Gastrocnemius medialis (tissue), 4 donors: ENCODE data around the gene SREK1IP1. TPM values are rescaled to one million over a fixed set of nuclear protein-coding genes. Genes with fewer than 3 reads are reported as not detected.

Source experiments
- ATAC-seq, 2 donors: fragments of 150-250 bp; one replicate each; pipeline ENCODE4 v1.9.1; 2016
- DNase-seq, 2 donors: peaks; one replicate each; pipeline ENCODE4 v3.0.0-alpha.2; 2019
- H3K27ac ChIP-seq, 4 donors: fragments of 200-600 bp; sonication (generic); 1 replicate in 1 of 4; 2 replicates in 3 of 4; pipeline ENCODE4 v1.5.1; 2016 to 2018; ENCODE audit warnings: mild to moderate bottlenecking in 2 of 4, moderate library complexity in 1 of 4
- H3K27me3 ChIP-seq, 3 donors: fragments of 200-600 bp; sonication (generic) in 2 of 3; 1 replicate in 1 of 3; 2 replicates in 2 of 3; pipeline versions ENCODE4 v1.5.1 to v1.6.0; 2016 to 2019; ENCODE audit warnings: mild to moderate bottlenecking in 1 of 3, moderate library complexity in 1 of 3
- H3K36me3 ChIP-seq, 2 donors: fragments of 200-600 bp; sonication (generic) in 1 of 2; one replicate each; pipeline ENCODE4 v1.5.1; 2017 to 2018
- H3K4me1 ChIP-seq, 2 donors: fragments of 200-600 bp; sonication (generic) in 1 of 2; one replicate each; pipeline ENCODE4 v1.5.1; 2016 to 2017; ENCODE audit warnings: mild to moderate bottlenecking in 2 of 2
- H3K4me3 ChIP-seq, 4 donors: fragments of 200-600 bp; sonication (generic) in 3 of 4; 1 replicate in 1 of 4; 2 replicates in 3 of 4; pipeline ENCODE4 v1.5.1; 2016 to 2019; ENCODE audit warnings: mild to moderate bottlenecking in 2 of 4
- H3K9me3 ChIP-seq, 3 donors: fragments of 200-600 bp; sonication (generic) in 2 of 3; 1 replicate in 1 of 3; 2 replicates in 2 of 3; pipeline ENCODE4 v1.5.1; 2016 to 2019
- POLR2A ChIP-seq, 2 donors: fragments of 450-650 bp; IDR thresholded peaks; one replicate each; pipeline ENCODE4 v1.6.1; 2017; ENCODE audit warnings: antibody characterized with exemption in 2 of 2, mild to moderate bottlenecking in 2 of 2, moderate library complexity in 2 of 2
- in situ Hi-C, 4 donors: fragments of 200-750 bp; cut with MboI; loops; one replicate each; pipeline versions ENCODE4 v1.15.0 to v1.8.0; 2017; ENCODE audit warnings: low sequenced_read_pairs in 4 of 4
- intact Hi-C: fragments of 100-400 bp; cut with DNase I; formaldehyde crosslinking; loops from one replicate; pipeline ENCODE4 v1.15.1; 2023; ENCODE audit warnings: low total_unique reads
- total RNA-seq, 4 donors: library from RNA; depleted of rRNA; stranded (reverse); fragments of >200 nt; gene quantifications; one replicate each; pipeline versions ENCODE4 v1.1.0 to v1.2.3, GENCODE V29; 2016
- TF ChIP-seq, protein P1 (sequence below), 5 experiments: fragments of 450-650 bp in 3 of 5; fragments of 200-600 bp in 2 of 5; sonication (generic) in 2 of 5; IDR thresholded peaks in 4 of 5; conservative IDR thresholded peaks in 1 of 5; 1 replicate in 4 of 5; 2 replicates in 1 of 5; pipeline ENCODE4 v1.5.1; 2016 to 2019; ENCODE audit warnings: antibody characterized with exemption in 5 of 5, mild to moderate bottlenecking in 3 of 5, moderate library complexity in 3 of 5

Gene SREK1IP1
- total RNA-seq, 4 donors from 2014 or later = 2.7 to 7.0 (median 3.9) TPM

DNA sequence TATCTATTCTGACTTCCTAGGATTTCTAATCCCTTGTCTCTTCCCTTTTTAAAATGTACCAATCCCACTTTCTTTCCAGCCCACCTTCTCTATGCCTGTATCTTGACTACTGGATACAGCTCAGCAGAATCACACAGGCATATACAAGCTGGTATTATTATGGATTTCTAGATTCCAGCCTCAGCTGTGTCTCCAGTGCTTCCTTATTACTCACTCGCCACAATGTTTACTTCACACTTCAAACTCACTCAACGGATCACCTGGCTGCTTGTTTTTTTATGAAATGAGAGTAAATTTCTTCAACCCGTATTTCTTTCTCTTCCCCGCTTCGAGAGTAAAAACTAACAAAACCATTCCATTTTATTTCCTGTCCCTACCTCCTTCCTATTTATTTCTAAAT is 39.0 kb upstream of the SREK1IP1 start:
- Histone ChIP-seq H3K9me3 (no peaks in the 10 kb centered on the region), H3K27ac (no peak overlapping the region), H3K27me3 (no peaks in the 10 kb centered on the region), H3K4me3 (no peak overlapping the region), H3K36me3 (peaks cover 0 to 11% of the 10 kb centered on the region in 2 donors), H3K4me1 (no peaks in the 10 kb centered on the region)
- TF ChIP-seq, protein P1, sequence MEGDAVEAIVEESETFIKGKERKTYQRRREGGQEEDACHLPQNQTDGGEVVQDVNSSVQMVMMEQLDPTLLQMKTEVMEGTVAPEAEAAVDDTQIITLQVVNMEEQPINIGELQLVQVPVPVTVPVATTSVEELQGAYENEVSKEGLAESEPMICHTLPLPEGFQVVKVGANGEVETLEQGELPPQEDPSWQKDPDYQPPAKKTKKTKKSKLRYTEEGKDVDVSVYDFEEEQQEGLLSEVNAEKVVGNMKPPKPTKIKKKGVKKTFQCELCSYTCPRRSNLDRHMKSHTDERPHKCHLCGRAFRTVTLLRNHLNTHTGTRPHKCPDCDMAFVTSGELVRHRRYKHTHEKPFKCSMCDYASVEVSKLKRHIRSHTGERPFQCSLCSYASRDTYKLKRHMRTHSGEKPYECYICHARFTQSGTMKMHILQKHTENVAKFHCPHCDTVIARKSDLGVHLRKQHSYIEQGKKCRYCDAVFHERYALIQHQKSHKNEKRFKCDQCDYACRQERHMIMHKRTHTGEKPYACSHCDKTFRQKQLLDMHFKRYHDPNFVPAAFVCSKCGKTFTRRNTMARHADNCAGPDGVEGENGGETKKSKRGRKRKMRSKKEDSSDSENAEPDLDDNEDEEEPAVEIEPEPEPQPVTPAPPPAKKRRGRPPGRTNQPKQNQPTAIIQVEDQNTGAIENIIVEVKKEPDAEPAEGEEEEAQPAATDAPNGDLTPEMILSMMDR (IDR thresholded peaks at IDR 0.05 in 4 of 5, conservative IDR thresholded peaks at IDR 0.05 in 1 of 5) = no peak
- TF ChIP-seq POLR2A (IDR thresholded peaks at IDR 0.05) = no peak
- DNase-seq (no peak), ATAC-seq (no peak)
- intact Hi-C loops = no loop called here
- in situ Hi-C loops = loop anchor here (5.0 to 25.0 kb wide), 4 partner anchors 230 to 677 kb away; partner anchors contain the start of gene ADAMTS6 (in 2 of the 4)

DNA sequence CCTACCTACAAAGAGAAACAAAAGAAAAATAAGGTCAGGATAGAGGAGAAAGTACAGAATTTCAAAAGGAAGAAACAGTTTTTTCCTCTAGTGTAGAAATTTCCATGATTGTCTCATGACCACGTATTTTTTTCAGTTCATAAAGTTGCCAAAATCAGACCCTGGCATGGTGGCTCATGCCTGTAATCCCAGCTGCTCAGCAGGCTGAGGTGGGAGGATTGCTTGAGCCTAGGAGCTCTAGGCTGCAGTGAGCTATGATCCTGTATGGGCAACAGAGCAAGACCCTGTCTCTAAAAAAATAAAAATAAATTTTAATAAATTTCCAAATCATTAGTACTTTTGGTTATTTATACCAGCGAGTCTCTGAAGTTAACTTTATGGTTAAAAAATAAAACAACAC is 38.0 kb upstream of the SREK1IP1 start:
- in situ Hi-C loops = loop anchor here (5.0 to 25.0 kb wide), 4 partner anchors 231 to 678 kb away; partner anchors contain the start of gene ADAMTS6 (in 2 of the 4)
- no peak overlapping the region for H3K4me3 ChIP-seq

DNA sequence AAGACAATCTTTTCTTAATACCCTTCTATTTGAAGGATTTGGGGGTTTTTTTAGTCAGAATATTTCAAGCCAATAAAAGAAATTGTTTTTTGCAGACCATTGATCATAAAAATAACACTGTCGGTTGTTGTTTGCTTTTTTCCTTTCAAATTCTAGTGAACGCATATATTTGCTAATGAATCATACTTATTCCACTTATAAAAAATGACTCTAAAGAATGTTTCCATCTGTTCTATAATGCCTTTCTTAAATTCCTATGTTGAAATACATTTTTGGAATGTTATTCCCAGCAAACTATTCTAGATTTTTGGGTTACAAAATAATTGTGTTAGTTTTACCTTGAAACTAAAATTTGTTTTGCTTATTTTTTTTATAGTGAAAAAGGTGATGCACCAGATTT is 32.4 kb upstream of the SREK1IP1 start:
- ATAC-seq (no peak), DNase-seq (no peak)
- intact Hi-C loops = no loop called here
- H3K27me3 ChIP-seq = no peaks in the 10 kb centered on the region
- no peaks in the 10 kb centered on the region for H3K4me1 ChIP-seq
- TF ChIP-seq, protein P1 (IDR thresholded peaks at IDR 0.05 in 4 of 5, conservative IDR thresholded peaks at IDR 0.05 in 1 of 5) = no peak
- TF ChIP-seq POLR2A (IDR thresholded peaks at IDR 0.05) = no peak
- H3K4me3 ChIP-seq = no peak overlapping the region
- in situ Hi-C loops = loop anchor here in 3 of 4 donors (10.0 to 25.0 kb wide), 3 partner anchors 236 to 684 kb away; partner anchors contain the start of gene ADAMTS6 (in 1 of the 3)
- H3K36me3 ChIP-seq = peaks cover 0 to 19% of the 10 kb centered on the region in 2 donors
- H3K27ac ChIP-seq = no peak overlapping the region
- no peaks in the 10 kb centered on the region for H3K9me3 ChIP-seq

More for the DNA sequence above, 38.0 kb upstream of the SREK1IP1 start:
- TF ChIP-seq, protein P1 (IDR thresholded peaks at IDR 0.05 in 4 of 5, conservative IDR thresholded peaks at IDR 0.05 in 1 of 5) = no peak
- TF ChIP-seq POLR2A (IDR thresholded peaks at IDR 0.05) = no peak
- Histone ChIP-seq H3K27ac (no peak overlapping the region), H3K27me3 (no peaks in the 10 kb centered on the region), H3K4me1 (no peaks in the 10 kb centered on the region), H3K9me3 (no peaks in the 10 kb centered on the region), H3K36me3 (peaks cover 0 to 11% of the 10 kb centered on the region in 2 donors)
- ATAC-seq (no peak), DNase-seq (no peak)
- intact Hi-C loops = no loop called here

DNA sequence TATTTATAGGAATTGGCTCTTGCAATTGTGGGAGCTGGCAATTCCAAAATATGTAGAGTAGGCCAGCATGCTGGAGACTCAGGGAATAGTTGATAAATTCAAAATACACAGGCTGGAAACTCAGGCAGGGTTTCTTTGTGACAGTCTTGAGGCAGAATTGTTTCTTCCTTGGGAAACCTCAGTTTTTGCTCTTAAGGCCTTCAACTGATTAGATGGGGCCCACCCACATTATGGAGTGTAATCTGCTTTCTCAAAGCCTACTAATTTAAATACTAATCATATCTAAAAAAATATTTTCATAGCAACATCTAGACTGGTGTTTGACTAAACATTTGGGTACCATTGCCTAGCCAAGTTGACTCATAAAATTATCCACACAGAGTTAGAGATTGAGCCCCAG is 27.8 kb upstream of the SREK1IP1 start:
- intact Hi-C loops (no loop called here), in situ Hi-C loops (no loop called here)
- ATAC-seq (no peak), DNase-seq (no peak)
- Histone ChIP-seq H3K27me3 (no peaks in the 10 kb centered on the region), H3K36me3 (peaks cover 0 to 8% of the 10 kb centered on the region in 2 donors), H3K9me3 (no peaks in the 10 kb centered on the region), H3K4me1 (no peaks in the 10 kb centered on the region), H3K27ac (no peak overlapping the region), H3K4me3 (no peak overlapping the region)
- TF ChIP-seq POLR2A (IDR thresholded peaks at IDR 0.05) = no peak
- TF ChIP-seq, protein P1 (IDR thresholded peaks at IDR 0.05 in 4 of 5, conservative IDR thresholded peaks at IDR 0.05 in 1 of 5) = no peak
